ENCODE data around the gene WAS.
"Not testable (repeated sequence)": the region's sequence is repeated elsewhere in the genome, so short reads cannot be mapped to it uniquely, and the experiment has no call there.

Gene WAS

DNA sequence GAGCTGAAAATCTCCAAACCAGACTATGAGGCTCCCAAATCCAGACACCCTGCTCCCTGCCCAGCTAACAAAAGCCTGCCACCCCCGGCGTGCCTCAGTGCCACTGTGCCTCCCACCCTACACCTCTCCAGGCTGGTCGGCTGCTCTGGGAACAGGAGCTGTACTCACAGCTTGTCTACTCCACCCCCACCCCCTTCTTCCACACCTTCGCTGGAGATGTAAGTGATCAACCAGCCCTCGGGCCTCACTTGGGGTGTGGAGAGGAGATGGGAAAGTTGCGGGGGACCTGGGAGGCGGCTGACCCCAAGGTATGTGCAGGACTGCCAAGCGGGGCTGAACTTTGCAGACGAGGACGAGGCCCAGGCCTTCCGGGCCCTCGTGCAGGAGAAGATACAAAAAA is 1.8 kb downstream of the WAS start:
- no peak for DNase-seq (ENCODE audit: low spot score)

DNA sequence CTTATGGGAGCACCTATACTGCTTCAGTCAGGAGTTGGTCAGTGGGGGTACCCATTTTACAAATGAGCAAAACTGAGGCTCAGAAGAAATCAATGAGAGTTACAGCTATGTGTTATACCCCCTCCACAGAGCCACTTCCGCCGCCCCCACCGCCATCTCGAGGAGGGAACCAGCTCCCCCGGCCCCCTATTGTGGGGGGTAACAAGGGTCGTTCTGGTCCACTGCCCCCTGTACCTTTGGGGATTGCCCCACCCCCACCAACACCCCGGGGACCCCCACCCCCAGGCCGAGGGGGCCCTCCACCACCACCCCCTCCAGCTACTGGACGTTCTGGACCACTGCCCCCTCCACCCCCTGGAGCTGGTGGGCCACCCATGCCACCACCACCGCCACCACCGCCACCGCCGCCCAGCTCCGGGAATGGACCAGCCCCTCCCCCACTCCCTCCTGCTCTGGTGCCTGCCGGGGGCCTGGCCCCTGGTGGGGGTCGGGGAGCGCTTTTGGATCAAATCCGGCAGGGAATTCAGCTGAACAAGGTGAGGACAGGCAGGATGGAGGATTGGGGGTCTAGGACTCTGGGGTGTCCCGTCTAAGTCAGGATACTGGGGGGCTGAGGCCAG is 5.0 kb downstream of the WAS start:
- no peak for DNase-seq (ENCODE audit: low spot score)

DNA sequence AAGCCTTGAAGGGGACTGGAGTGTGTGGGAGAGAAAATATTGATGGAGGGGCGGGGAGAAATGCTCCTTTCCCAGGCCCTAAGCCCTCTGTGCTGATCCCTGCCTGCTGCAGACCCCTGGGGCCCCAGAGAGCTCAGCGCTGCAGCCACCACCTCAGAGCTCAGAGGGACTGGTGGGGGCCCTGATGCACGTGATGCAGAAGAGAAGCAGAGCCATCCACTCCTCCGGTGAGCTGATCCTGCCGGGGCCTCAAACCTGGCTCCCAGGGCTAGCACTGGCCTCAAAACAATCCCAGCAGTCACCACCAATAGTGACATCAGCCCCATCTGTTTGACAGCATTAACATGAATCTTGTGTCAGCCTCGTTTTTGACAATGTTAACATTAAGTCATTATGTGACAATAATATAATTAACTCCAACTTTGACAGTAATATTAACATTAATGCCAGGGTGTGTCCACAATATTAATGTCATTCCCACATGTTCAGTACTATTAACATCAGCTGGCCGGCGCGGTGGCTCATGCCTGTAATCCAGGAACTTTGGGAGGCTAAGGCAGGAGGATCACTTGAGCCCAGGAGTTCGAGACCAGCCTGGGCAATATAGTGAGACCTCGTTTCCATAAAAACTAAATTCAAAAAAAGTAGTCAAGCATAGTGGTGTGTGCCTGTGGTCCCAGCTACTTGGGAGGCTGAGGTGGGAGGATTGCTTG is 5.8 kb downstream of the WAS start:
- no peak for DNase-seq (ENCODE audit: low spot score)

DNA sequence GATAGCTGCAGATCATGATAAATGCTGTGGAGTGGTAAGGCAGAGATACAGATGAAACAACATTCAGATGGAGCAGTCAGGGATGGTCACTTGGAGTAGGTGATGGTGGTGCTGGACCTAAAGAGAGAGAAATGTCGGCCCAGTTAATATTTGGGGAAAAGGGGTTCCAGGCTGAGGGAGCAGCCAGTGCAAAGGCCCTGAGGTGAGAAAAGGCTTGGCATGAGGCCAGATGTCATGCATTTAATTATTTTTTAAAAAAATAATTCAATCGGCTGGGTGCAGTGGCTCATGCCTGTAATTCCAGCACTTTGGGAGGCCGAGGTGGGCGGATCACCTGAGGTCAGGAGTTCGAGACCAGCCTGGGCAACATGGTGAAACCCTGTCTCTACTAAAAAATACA is 8.1 kb downstream of the WAS start:
- DNase-seq (ENCODE audit: low spot score): not testable (repeated sequence)

DNA sequence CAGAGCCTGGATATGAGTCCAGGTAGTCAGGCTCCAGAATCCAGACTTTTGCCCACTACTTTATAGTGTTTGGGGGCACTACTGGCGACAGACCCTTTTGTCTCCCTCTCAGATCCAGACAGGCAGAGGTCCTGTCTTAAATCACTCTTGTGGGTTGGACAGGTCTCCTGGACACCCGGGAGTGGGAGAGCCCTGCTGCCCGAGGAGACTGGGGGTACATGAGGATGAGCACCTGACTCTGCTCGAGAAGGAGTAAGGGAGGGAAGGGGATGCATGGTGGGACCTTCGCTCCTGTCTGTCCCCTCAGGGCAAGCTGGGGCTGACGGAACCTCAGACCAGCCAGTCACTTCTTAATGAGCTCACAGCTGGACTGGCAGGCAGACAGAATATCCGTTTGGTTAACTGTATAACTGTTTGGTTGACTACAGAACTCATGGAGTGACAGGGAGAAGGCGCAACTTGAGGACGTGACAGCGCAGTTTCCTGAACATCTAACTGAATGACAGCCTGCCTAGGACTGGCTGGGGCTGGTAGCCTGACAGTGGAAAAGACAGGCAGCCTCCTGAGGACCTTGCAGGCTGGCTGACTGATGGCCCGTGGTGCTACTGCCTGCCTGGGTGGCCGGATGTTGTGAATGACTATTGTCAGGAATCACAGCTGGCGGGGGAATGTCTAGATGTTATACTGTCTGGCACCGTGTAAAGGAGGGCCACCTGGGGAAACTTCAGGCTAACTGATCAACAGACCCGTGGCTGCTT is 11.4 kb downstream of the WAS start:
- no peak for DNase-seq (ENCODE audit: low spot score)

DNA sequence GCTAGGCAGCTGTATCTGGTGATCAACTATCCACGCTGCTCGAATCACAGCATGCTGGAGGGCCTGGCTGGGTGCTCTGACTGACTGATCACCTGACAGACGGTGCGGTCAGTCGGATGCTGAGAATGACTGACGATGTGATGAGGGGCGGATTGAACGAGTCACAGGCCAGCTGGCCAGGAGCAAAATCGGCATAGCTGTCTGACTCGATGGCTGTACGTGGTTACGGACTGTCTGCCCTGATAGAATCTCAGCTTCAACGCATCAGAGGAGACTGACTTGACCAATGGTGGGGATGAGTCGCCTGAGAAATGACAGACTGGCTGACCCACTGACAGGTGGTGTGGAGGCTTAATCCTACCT is 11.9 kb downstream of the WAS start:
- no peak for DNase-seq (ENCODE audit: low spot score)

DNA sequence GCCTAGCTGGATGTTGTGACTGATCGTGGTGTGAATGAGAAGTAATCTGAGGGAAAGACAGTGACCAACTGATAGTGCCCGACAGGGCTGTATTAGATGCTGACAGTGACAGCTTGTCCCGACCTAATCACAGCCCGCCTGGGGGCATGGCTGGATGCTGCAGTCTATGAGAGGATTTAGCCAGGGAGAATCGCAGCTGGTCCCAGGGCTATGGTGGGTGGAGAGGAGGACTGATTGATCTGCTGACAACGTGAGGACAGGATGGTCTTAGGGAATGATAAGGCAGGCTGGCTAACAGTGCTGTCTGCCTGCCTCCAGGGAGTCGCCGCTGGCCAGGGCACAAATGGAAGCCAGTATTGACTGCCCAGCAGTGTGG is 12.3 kb downstream of the WAS start:
- peak; percentile 44 for DNase-seq (ENCODE audit: low spot score)

DNA sequence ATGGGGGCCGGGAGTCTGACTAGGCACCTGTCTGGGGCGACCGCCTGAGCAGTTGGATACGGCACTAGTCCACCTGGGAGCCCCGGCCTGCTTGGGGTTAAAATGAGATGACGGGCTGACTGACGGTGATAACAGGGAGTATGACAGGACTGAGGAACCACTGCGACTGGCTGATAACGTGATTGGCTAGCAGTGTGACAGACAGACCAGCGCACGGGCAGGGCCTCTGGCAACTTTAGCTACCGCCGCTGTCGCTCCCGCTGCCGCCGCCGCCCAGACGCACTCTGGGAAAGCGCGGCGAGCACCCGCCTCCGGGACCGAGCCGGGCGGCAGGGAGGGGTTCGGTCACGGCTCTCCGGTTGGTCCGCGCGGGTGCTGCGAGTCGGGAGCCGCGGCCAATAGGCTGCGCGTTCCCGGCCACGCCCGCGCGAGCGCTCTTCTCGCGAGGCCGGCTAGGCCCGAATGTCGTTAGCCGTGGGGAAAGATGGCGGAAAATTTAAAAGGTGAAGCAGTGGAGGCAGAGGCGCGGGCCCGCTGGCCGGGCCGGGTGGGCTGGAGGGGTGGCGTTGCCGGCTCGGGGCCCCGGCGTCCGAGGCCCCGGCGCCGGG is 12.8 kb downstream of the WAS start, which contains the start of gene SUV39H1:
Gene SUV39H1, plus strand, starts transcription at position 434 of the 608 bp plus-strand sequence. Its CDS starts 51 bp downstream, at position 485.
- peak; percentile 96 for DNase-seq (ENCODE audit: low spot score)

DNA sequence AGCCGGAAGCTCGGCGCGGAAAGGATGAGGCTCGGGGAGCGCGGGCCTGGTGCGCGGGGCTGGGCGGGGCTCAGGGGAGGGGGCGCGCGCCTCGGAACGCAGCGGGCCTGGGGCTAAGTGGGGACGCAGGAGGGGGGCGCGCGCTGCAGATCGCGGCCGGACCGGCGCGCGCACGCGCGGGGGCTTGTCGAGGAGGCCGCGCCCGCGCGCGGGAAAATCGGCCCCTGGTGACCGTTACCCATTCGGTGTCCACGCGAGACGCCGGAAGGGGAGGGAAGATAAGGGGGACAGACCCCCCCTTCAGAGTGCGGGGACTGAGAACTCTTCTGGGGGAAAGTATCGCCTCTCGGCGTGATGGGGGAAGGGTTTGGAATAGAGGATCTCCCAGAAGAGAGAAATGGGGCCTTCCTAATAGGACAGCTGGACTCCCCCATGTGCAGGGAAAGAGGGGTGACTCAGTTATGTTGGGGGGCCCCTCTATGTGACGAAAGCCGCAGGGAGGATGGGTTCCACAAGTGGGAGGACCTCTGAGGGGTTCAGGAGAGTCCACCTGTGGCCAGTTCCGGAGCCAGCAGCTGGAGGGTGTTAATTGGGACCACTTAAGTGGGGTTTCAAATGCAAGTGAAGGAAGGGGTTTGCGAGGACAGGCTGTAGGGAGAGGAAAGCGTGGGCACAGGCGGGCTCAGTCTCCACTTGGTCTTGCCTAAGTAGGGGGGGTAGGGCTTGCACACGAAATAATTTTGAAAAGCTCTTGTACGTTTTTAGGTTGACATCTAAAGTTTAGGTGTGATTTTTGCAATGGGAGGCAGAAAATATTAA is 13.5 kb downstream of the WAS start:
- peak; percentile 51 for DNase-seq (ENCODE audit: low spot score)

DNA sequence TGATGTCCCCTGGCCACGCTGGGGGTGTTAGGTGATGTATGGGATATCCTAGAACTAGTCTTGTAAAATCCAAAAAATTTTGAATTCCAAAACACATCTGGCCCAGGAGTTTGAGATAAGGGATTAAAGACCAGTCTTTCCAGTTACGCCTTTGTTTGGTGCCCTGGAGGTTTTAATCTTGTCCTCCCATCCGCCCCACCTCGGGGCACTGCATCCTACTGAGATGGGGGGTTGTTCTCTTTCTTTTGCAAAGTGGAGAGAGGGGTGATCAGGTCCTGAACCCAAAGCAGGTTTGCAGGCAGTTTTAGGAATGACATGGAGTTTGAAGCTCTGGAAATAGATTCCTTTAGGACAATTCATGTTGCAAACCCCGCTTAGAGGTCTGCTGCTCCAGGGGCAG is 14.7 kb downstream of the WAS start:
- DNase-seq (ENCODE audit: low spot score): no peak

DNA sequence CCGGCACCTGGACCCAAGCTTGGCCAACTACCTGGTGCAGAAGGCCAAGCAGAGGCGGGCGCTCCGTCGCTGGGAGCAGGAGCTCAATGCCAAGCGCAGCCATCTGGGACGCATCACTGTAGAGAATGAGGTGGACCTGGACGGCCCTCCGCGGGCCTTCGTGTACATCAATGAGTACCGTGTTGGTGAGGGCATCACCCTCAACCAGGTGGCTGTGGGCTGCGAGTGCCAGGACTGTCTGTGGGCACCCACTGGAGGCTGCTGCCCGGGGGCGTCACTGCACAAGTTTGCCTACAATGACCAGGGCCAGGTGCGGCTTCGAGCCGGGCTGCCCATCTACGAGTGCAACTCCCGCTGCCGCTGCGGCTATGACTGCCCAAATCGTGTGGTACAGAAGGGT is 16.6 kb downstream of the WAS start:
- DNase-seq (ENCODE audit: low spot score): no peak

DNA sequence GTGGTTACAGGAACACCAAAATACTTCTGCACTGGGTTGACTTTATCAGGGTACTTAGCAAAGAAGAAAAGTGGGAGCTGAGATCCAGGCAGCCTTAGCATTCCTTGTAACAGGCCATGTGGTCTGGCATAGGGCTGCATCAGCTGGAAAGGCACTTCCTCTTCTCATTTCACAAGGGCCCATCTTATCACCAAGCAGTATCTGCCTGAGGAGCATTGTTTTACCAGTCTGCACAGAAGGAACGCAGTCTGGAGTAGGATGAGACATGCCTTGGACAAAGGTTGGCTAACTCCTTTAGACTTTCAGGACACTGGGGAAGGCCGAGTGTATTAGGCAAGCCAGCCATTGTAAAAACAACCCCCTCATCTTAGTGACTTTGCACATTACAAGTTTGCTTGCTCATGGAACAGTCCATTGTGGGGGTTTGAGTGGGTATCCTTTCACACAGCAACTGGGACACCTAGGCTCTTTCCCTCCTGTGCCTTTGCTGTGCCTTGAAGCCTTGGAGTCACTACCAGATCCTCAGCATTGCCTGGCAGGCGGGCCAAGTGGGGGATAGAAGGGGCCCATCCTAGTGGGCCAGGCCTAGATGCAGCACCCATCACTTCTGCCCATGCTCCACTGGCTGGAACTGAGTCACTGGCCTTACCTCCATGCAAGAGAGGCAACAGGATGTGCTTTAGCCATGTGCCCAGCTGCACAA is 17.5 kb downstream of the WAS start:
- DNase-seq (ENCODE audit: low spot score): no peak

DNA sequence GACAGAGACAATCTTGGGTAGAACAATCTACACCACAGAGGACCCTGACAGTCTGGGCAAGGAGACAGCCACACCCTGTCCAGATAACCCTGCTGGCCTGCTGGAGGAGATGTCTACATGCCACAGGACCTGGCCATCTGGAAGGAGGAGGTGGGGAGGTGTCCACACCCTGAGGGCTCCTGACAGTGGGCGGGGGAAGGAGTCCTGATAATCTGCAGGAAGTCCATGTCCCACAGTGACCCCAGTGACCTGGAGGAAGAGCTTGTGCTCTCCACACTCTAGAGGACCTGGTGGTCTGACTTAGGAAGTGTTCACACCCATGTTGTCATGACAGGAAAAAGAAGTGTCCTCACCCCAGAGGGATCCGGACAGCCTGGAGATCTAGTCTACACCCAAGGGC is 18.4 kb downstream of the WAS start:
- no peak for DNase-seq (ENCODE audit: low spot score)

DNA sequence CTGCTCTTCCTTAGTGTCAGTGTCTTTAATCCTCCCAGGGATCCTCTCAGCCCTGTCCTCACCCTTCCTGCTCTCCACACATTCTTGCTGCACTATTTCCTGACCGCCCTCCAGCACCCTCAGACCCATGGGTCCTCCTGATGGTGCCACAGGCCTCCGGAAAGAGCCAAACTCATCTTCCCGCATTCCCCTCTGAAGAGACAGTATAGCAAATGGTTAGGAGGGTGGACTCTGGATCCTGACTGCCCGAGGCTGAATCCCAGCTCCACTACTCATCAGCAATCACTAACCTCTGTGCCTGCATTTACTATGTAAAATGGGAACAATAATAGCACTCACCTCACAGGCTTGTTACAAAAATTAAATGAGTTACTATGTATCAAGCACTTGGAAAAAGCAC is 19.1 kb downstream of the WAS start:
- no peak for DNase-seq (ENCODE audit: low spot score)

DNA sequence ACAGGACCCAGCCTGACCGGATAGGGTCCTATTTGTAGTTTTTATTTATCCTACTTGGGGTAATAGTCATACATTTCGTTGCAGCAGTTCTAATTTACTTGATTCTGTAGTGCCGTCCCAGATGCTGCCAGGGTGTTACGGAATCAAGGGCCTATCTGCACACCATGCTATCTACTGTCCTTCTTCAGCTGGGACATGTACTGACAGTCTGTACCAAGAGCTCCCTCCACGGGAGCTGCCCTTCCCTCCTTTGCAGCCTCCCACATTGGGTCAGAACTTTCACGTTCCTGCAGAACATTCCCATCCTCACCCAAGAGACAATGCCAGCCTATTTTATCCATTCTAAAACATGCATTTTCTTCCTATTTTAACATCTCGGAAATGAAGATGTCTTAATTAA is 19.6 kb downstream of the WAS start:
- no peak for DNase-seq (ENCODE audit: low spot score)

DNA sequence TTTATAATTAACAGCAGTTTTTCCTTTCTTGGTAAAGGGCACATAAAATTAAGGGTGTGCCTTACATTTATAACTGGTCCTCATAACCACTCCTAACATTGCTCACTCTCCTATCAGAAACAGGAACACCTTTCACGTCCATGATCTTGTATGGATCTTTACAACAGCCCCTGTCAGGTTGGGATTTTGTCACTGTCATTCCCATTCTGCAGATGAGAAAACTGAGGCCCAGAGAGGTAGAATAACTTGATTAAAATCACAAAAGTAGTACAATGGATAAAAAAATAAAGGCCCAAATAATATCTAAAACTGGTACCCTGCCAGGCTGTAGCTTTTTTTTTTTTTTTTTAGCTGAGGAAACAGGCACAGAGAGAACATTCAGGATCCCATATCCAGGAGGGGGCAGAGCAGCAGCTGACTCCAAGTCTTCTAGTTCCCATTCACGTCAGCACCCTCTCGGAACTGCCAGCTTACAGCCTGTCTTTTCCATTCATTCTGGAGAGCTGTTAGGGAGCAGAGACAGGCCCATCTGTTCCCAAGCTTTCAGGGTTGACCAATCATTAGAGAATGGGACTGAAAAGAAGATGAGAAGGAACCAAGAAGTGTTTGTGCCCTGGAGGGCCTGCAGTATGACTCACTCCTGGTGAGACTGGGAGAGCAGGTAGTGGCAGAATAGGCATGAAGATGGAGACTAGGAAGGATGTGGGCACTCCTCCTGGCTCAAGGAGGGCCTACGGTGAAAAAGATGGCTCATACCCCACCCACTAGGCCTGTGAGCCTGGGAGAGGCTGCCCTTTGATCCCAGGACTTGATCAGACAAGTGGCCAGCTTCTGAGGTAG is 20.3 kb downstream of the WAS start:
- no peak for DNase-seq (ENCODE audit: low spot score)

DNA sequence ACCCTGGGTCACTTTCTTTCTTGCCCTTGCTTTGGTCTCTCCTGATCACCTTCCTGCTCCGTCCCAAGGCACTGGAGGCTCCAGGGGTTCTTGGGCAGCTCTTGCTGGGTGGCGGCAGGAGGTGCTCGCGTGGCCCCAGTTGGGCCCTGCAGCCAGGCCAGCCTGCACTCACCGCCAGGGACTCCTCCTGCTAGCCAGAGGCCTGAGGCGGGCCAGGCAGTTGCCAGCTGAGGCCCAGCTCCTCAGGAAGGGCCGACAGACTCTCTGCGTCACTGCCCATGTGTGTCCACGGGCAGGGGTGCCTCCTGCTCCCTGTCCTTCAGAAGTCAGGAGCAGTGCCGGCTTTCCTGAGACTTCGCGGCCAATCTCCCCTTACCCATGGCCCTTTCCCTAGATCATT is 22.3 kb downstream of the WAS start:
- no peak for DNase-seq (ENCODE audit: low spot score)

DNA sequence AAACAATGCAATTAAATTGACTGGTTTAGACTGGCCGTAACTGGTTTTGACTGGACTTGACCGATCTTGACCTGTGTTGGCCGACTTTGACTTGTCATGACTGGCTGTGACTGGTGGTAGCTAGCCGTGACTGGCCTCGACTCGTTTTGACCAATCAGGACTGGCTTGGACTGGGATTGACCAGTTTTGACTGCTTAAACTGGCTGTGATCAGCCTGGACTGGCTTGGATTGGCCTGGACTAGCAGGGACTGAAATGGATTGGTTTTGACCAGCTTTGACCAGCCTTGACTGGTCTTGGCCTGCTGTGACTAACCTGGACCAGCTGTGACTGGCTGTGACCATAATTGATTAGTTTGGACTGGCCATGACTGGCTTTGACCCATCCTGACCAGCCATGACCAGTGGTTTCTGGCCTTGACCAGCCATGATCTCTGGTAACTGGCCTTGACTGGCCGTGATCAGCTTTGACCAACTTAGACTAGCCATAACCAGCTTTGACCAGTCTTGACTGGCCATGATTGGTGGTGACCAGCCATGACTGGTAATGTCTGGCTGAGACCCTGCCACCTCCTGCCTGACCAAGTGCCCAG is 26.0 kb downstream of the WAS start:
- DNase-seq (ENCODE audit: low spot score): no peak

DNA sequence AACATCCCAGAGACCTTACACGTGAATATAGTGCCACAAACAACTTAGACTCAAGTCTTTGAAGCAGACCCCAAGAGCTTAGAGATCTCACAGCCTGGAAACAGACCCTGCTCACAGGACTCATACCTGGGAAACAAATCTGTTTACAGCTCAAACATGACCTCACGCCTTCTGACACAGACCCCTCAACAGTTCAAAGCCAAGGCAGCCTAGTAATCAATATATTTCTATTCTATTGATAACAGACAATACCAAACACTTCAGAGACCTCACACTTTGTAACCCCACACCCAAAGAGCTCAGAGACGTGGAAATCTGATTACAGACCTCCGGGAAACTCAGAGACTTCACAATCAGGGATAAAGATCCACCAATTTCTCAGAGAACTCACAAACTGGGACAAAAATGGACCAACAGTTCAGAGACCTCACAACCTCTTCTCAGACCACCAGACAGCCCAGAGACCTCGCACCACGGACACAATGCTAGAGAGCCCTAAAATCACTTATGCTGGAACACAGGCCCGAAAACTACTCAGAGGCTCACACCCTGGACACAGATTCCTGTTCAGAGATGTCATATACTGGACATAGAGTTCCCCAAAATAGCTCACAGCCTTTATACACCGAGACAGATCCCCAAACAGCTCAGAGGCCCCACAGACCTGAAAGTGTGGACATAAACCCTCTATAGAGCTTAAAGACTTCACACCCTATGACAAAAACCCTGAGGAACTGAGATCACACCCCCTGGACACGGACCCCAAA is 27.7 kb downstream of the WAS start:
- DNase-seq (ENCODE audit: low spot score): no peak
